Activated T-helper 9 cell treated with anti-CD3 and anti-CD28 coated beads, Interleukin-2, amount 50 U/mL, for 16 hours (primary cell): ENCODE data around the gene LRP1B.

Experiments
- DNase-seq: peaks from one replicate; pipeline ENCODE4 v3.0.0-alpha.2; 2020; ENCODE audit warnings: low read depth

LRP1B gene

GRCh38 chr2:142131010-142131669 is at the start of gene LRP1B:
Gene LRP1B, minus strand, starts transcription at chr2:142131016. Its CDS starts 287 bp downstream, at chr2:142130729.
- DNase-seq: no peak

- no peak for DNase-seq
Observed at GRCh38 chr2:142179686-142180085, 48.9 kb upstream of the LRP1B start.

GRCh38 chr2:142178604-142179003 is 47.8 kb upstream of the LRP1B start:
- DNase-seq: no peak

- DNase-seq: no peak
Observed at GRCh38 chr2:142176941-142177340, 46.1 kb upstream of the LRP1B start.

GRCh38 chr2:142175813-142176338 is 45.1 kb upstream of the LRP1B start:
- DNase-seq: no peak

- DNase-seq: no peak
Observed at GRCh38 chr2:142174176-142174575, 43.4 kb upstream of the LRP1B start.

- DNase-seq: no peak
Observed at GRCh38 chr2:142170847-142171246, 40.0 kb upstream of the LRP1B start.

- no peak for DNase-seq
Observed at GRCh38 chr2:142165790-142166189, 35.0 kb upstream of the LRP1B start.

- DNase-seq: no peak
Observed at GRCh38 chr2:142153601-142154000, 22.8 kb upstream of the LRP1B start.

- DNase-seq: no peak
Observed at GRCh38 chr2:142150453-142150852, 19.6 kb upstream of the LRP1B start.

GRCh38 chr2:142144547-142144946 is 13.7 kb upstream of the LRP1B start:
- no peak for DNase-seq

GRCh38 chr2:142142595-142142994 is 11.8 kb upstream of the LRP1B start:
- no peak for DNase-seq

GRCh38 chr2:142140434-142140845 is 9.6 kb upstream of the LRP1B start:
- no peak for DNase-seq

- no peak for DNase-seq
Observed at GRCh38 chr2:142139384-142139783, 8.6 kb upstream of the LRP1B start.

GRCh38 chr2:142136571-142136970 is 5.8 kb upstream of the LRP1B start:
- DNase-seq: no peak

- no peak for DNase-seq
Observed at GRCh38 chr2:142134911-142135310, 4.1 kb upstream of the LRP1B start.

- DNase-seq: no peak
Observed at GRCh38 chr2:142130111-142131009, 456 bp downstream of the LRP1B start.

GRCh38 chr2:142128105-142128504 is 2.7 kb downstream of the LRP1B start:
- DNase-seq: no peak

- no peak for DNase-seq
Observed at GRCh38 chr2:142127248-142127647, 3.6 kb downstream of the LRP1B start.

- no peak for DNase-seq
Observed at GRCh38 chr2:142124706-142125105, 6.1 kb downstream of the LRP1B start.

- no peak for DNase-seq
Observed at GRCh38 chr2:142119347-142119746, 11.5 kb downstream of the LRP1B start.

- no peak for DNase-seq
Observed at GRCh38 chr2:142112757-142113221, 18.0 kb downstream of the LRP1B start.
